Cardiac muscle cell (in vitro differentiated cells and primary cell): ENCODE results near the gene CEP76. TPM values are rescaled to one million over a fixed set of nuclear protein-coding genes. Genes with fewer than 3 reads are reported as not detected.

ENCODE experiments used
- DNase-seq, 2 donors: peaks; one replicate each; pipeline versions ENCODE4 v3.0.0 to v3.0.0-alpha.2; 2010 to 2017; ENCODE audit warnings: low read depth in 1 of 2, low spot score in 1 of 2
- H3K27ac ChIP-seq: fragments of 200-600 bp; sonication (generic); 2 replicates; pipeline ENCODE4 v1.5.1; 2016
- H3K27me3 ChIP-seq: fragments of 200-600 bp; sonication (generic); 2 replicates; pipeline ENCODE4 v1.6.0; 2016; ENCODE audit warnings: control low read depth
- H3K36me3 ChIP-seq: fragments of 200-600 bp; sonication (generic); 2 replicates; pipeline ENCODE4 v1.5.1; 2016; ENCODE audit warnings: control low read depth
- H3K4me1 ChIP-seq: fragments of 200-600 bp; sonication (generic); 2 replicates; pipeline ENCODE4 v1.8.1; 2017; ENCODE audit warnings: low read depth, mild to moderate bottlenecking, mixed run types
- H3K4me3 ChIP-seq: fragments of 200-600 bp; sonication (generic); 2 replicates; pipeline ENCODE4 v1.5.1; 2016; ENCODE audit warnings: mild to moderate bottlenecking
- H3K9me3 ChIP-seq: fragments of 200-600 bp; sonication (generic); 2 replicates; pipeline ENCODE4 v1.5.1; 2017; ENCODE audit warnings: low read depth, mild to moderate bottlenecking, control low read depth
- polyA plus RNA-seq: library from polyadenylated mRNA; unstranded; fragments of >200 nt; fragmentation: Nextera tagmentation; extraction: Ambion mirVana; gene quantifications from 2 replicates; pipeline ENCODE4 v1.2.1, GENCODE V29; 2016
- total RNA-seq: library from RNA; depleted of rRNA; stranded (reverse); fragments of >200 nt; gene quantifications from 2 replicates; pipeline ENCODE4 v1.2.3, GENCODE V29; 2016
- TF ChIP-seq, protein P1 (sequence below): IDR thresholded peaks from 2 replicates; pipeline ENCODE4 v1.5.1; 2012; ENCODE audit warnings: low read depth, mild to moderate bottlenecking, low read length

CEP76 gene
- total and polyA plus RNA-seq, 2 experiments from 2014 or later, result 8.2 to 13.7 TPM

GRCh38 chr18:12658426-12659138 is 43.9 kb downstream of the CEP76 start:
- TF ChIP-seq, protein P1, sequence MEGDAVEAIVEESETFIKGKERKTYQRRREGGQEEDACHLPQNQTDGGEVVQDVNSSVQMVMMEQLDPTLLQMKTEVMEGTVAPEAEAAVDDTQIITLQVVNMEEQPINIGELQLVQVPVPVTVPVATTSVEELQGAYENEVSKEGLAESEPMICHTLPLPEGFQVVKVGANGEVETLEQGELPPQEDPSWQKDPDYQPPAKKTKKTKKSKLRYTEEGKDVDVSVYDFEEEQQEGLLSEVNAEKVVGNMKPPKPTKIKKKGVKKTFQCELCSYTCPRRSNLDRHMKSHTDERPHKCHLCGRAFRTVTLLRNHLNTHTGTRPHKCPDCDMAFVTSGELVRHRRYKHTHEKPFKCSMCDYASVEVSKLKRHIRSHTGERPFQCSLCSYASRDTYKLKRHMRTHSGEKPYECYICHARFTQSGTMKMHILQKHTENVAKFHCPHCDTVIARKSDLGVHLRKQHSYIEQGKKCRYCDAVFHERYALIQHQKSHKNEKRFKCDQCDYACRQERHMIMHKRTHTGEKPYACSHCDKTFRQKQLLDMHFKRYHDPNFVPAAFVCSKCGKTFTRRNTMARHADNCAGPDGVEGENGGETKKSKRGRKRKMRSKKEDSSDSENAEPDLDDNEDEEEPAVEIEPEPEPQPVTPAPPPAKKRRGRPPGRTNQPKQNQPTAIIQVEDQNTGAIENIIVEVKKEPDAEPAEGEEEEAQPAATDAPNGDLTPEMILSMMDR, result no peak
- H3K27me3 ChIP-seq, result no peaks in the 10 kb centered on the region
- H3K27ac ChIP-seq, result no peak overlapping the region
- DNase-seq, result peak; percentile 57 to 59
- H3K36me3 ChIP-seq, result no peaks in the 10 kb centered on the region
- H3K4me1 ChIP-seq, result peaks cover 8% of the 10 kb centered on the region
- H3K4me3 ChIP-seq, result peak overlapping the region; percentile 83
- no peaks in the 10 kb centered on the region for H3K9me3 ChIP-seq

DNA sequence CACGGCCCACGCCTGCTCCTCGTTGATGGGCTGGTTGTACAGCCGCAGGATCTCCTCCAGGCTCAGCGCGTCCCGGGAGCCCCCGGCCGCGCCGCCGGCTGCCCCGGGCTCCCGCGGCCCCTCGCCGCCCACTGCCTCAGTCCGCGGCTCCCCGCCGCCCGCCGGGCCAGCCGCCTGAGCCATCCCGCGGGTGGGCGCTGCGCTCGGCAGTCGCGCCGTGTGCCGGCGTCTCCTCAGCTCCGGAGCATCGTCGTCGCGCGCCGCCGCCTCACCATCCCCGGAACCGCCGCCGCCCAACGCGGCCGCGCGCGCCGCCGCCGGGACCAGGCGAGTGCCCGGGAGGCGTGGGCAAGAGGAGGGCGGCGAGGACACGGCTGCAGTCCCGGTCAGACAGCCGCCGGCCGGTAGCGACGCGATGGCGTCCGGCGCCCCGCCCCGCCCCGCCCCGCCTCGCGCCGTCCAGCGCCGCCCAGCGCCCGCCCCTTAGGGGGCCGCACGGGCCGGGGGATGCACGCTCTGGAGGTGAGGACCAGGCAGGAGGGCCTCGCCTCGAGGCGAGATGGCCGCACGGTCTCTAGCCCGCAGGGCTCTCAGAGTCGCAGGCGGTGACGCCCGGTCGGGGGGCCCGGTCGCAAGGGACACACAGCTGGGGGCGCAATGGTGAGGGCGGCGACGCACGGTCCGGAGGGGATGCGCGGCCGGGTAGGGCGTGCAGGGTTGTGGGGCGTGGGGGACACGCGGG is 44.7 kb downstream of the CEP76 start, which contains the start of gene SPIRE1:
TSS of gene SPIRE1 (minus strand) at position 424 of the 742 bp plus-strand sequence. CDS start at position 183, 241 bp downstream.
- H3K4me3 ChIP-seq, result peak within 1 kb of the TSS; percentile 83
- peak; percentile 79 to 85 for DNase-seq
- H3K27ac ChIP-seq, result peak within 1 kb of the TSS; percentile 85
- H3K36me3 ChIP-seq, result no peaks in the 10 kb centered on the region
- H3K9me3 ChIP-seq, result no peaks in the 10 kb centered on the region
- H3K4me1 ChIP-seq, result peaks cover 8% of the 10 kb centered on the region
- H3K27me3 ChIP-seq, result no peaks in the 10 kb centered on the region
- TF ChIP-seq, protein P1, result no peak

DNA sequence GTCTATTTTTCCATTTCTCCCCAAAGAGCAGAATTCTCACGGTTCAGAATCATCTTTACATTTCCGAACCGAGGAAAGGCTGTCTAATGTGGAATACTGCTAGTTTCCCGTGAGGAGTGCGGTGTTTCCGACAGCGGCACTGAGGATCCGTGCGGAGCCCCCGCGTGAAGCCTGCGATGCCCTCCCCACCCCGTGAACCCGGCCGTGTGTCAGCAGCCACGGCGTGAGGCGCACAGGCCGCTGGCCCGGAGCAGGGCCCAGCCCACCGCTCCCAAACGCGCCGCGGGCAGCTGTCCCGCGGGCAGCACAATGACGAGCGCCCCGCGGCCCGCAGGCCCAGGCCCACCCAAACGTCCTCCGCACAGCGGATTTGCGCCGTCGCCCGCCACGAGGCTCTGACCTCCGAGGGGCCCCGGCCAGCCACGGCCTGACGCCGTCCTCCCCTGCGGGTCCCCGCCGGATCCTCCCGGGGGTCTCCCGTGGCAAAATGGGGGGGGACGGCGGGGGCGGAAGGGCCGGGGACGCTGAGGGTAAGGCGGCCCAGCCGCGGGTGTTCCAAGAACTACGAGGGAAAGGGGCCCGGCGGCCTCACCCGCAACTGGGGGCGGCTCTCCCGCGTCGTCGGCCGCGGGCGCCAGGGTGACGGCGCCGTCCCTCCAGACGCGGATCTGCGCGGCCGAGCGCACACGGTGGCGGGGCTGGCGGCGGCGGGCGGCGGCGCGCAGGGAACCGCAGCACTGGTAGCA is 45.4 kb downstream of the CEP76 start:
- TF ChIP-seq, protein P1, result no peak
- no peaks in the 10 kb centered on the region for H3K36me3 ChIP-seq
- H3K4me3 ChIP-seq, result peak overlapping the region; percentile 83
- no peaks in the 10 kb centered on the region for H3K27me3 ChIP-seq
- DNase-seq, result peak; percentile 57 to 72
- H3K27ac ChIP-seq, result peak overlapping the region; percentile 85
- H3K4me1 ChIP-seq, result peaks cover 8% of the 10 kb centered on the region
- H3K9me3 ChIP-seq, result no peaks in the 10 kb centered on the region

- no peaks in the 10 kb centered on the region for H3K9me3 ChIP-seq
- peak overlapping the region; percentile 83 for H3K4me3 ChIP-seq
- no peaks in the 10 kb centered on the region for H3K36me3 ChIP-seq
- H3K4me1 ChIP-seq, result peaks cover 8% of the 10 kb centered on the region
- TF ChIP-seq, protein P1, result no peak
- peak overlapping the region; percentile 85 for H3K27ac ChIP-seq
- H3K27me3 ChIP-seq, result no peaks in the 10 kb centered on the region
- DNase-seq, result peak in 1 of 2 donors; percentile 41
Measured at GRCh38 chr18:12656605-12656937, 46.0 kb downstream of the CEP76 start.

DNA sequence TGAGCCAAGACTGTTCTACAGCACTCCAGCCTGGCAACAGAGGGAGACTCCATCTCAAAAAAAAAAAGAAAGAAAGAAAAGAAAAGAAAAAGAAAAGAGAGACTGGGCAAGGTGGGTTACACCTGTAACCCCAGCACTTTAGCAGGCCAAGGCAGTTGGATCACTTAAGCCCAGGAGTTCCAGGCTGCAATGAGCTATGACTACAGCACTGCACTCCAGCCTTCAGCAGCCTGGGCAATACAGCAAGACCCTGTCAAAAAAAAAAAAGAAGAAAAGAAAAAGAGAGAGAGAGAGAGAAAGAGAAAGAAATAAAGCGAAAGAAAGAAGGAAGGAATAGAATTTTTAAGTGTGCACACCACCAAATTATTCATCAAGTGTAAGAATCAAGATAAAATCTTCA is 47.6 kb downstream of the CEP76 start:
- no peaks in the 10 kb centered on the region for H3K36me3 ChIP-seq
- no peaks in the 10 kb centered on the region for H3K27me3 ChIP-seq
- H3K27ac ChIP-seq, result no peak overlapping the region
- TF ChIP-seq, protein P1, result no peak
- H3K4me3 ChIP-seq, result no peak overlapping the region
- H3K9me3 ChIP-seq, result no peaks in the 10 kb centered on the region
- peaks cover 8% of the 10 kb centered on the region for H3K4me1 ChIP-seq
- DNase-seq, result no peak
